Chondrocyte (in vitro differentiated cells): ENCODE data around the gene EPM2A. TPM values are rescaled to one million over a fixed set of nuclear protein-coding genes. Genes with fewer than 3 reads are reported as not detected.

ENCODE experiments used
- DNase-seq: peaks from one replicate; pipeline ENCODE4 v3.0.0; 2021; ENCODE audit warnings: mixed read lengths, low spot score
- H3K27ac Mint-ChIP-seq: one replicate; pipeline ENCODE4 v1.8.0; 2021; ENCODE audit warnings: mild to moderate bottlenecking, moderate library complexity, mixed read lengths; ENCODE audit not compliant: unreplicated experiment
- H3K27me3 Mint-ChIP-seq: 2 replicates; pipeline ENCODE4 v1.8.0; 2021; ENCODE audit warnings: low read depth, mixed read lengths
- H3K36me3 Mint-ChIP-seq: 2 replicates; pipeline ENCODE4 v1.8.0; 2021; ENCODE audit warnings: low read depth, mixed read lengths
- H3K4me1 Mint-ChIP-seq: 2 replicates; pipeline ENCODE4 v1.8.0; 2021; ENCODE audit warnings: low read depth, mild to moderate bottlenecking, mixed read lengths
- H3K4me3 Mint-ChIP-seq: one replicate; pipeline ENCODE4 v1.8.0; 2021; ENCODE audit warnings: mild to moderate bottlenecking, moderate library complexity, mixed read lengths; ENCODE audit not compliant: unreplicated experiment
- H3K9me3 Mint-ChIP-seq: 2 replicates; pipeline ENCODE4 v1.8.0; 2021; ENCODE audit warnings: low read depth, mixed read lengths
- total RNA-seq: library from RNA; stranded (reverse); gene quantifications from 3 replicates; pipeline ENCODE4 v1.2.1, GENCODE V29; 2021
- TF ChIP-seq, protein P1 (sequence below): fragments of 200-600 bp; sonication (generic); IDR thresholded peaks from 2 replicates; pipeline ENCODE4 v1.5.0; 2021; ENCODE audit warnings: antibody characterized with exemption, mild to moderate bottlenecking, moderate library complexity

The EPM2A gene
- total RNA-seq, 1 donor from 2014 or later: 7.8 TPM

GRCh38 chr6:145631374-145631773 lies 103.9 kb downstream of the EPM2A start:
- H3K4me3 Mint-ChIP-seq: no peak overlapping the region
- H3K4me1 Mint-ChIP-seq: peaks cover 6% of the 10 kb centered on the region
- H3K36me3 Mint-ChIP-seq: peaks cover 4% of the 10 kb centered on the region
- TF ChIP-seq, protein P1, sequence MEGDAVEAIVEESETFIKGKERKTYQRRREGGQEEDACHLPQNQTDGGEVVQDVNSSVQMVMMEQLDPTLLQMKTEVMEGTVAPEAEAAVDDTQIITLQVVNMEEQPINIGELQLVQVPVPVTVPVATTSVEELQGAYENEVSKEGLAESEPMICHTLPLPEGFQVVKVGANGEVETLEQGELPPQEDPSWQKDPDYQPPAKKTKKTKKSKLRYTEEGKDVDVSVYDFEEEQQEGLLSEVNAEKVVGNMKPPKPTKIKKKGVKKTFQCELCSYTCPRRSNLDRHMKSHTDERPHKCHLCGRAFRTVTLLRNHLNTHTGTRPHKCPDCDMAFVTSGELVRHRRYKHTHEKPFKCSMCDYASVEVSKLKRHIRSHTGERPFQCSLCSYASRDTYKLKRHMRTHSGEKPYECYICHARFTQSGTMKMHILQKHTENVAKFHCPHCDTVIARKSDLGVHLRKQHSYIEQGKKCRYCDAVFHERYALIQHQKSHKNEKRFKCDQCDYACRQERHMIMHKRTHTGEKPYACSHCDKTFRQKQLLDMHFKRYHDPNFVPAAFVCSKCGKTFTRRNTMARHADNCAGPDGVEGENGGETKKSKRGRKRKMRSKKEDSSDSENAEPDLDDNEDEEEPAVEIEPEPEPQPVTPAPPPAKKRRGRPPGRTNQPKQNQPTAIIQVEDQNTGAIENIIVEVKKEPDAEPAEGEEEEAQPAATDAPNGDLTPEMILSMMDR: no peak
- no peaks in the 10 kb centered on the region for H3K27me3 Mint-ChIP-seq
- no peak for DNase-seq
- no peaks in the 10 kb centered on the region for H3K9me3 Mint-ChIP-seq
- no peak overlapping the region for H3K27ac Mint-ChIP-seq

DNA sequence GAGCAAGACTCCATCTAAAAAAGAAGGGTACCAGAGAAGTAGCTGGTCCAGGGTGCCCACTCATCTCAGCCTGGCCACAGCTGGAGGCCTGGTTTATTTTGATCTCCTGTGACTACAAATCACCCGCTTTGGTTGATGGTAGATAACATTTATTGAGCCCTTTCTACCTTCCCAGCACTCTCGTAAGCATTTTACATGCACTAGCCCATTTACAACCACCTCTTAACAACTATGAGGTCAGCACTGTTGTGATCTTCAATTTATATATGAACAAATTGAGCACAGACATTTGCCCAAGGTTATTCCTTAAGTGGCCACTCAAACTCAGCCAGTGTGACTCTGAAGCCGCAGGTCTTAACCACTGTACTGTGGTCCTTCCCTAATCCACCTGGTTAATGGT lies 104.7 kb downstream of the EPM2A start:
- peaks cover 6% of the 10 kb centered on the region for H3K4me1 Mint-ChIP-seq
- DNase-seq: no peak
- no peaks in the 10 kb centered on the region for H3K27me3 Mint-ChIP-seq
- H3K36me3 Mint-ChIP-seq: peaks cover 6% of the 10 kb centered on the region
- no peak overlapping the region for H3K4me3 Mint-ChIP-seq
- H3K9me3 Mint-ChIP-seq: no peaks in the 10 kb centered on the region
- no peak overlapping the region for H3K27ac Mint-ChIP-seq
- TF ChIP-seq, protein P1: no peak

DNA sequence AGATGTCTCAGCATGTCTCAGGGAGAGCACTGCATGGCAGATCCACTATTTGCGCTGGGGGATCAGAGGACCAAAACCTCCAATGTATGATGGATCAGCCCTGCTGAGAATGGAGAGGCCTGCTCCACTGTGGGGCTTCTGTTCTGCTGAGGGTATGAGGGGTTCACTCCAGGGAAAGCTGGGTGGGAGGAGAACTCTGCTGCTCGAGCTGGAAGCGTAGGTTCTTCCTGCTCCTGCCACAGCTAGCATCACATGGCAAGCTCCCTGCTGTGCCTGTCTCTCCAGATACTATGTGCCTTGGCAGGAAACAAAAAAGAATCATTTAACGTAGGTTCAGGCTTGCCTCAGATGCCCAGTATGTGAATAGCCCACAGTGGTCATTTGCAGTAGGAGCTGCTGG lies 105.8 kb downstream of the EPM2A start:
- H3K4me3 Mint-ChIP-seq: no peak overlapping the region
- peaks cover 6% of the 10 kb centered on the region for H3K4me1 Mint-ChIP-seq
- H3K27ac Mint-ChIP-seq: no peak overlapping the region
- H3K27me3 Mint-ChIP-seq: no peaks in the 10 kb centered on the region
- TF ChIP-seq, protein P1: no peak
- H3K9me3 Mint-ChIP-seq: no peaks in the 10 kb centered on the region
- peaks cover 6% of the 10 kb centered on the region for H3K36me3 Mint-ChIP-seq
- no peak for DNase-seq

DNA sequence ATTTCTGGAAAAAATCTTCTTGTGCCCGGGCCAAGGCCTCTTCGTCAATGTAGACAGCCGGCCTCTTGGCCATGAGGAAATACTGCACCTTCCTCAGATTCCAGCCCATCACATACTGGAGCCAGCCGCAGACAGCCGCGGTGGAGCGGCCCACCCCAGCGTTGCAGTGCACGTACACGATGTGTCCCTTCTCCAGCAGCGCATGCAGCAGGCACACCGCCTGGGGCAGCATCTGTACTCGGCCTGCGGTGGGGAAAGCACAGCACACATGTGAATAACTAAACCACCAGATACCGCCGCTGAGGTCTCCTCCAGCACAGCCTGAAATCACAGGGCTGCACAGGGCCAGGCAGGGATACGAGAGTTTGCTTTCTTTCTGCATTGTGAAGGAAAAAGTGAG lies 107.9 kb downstream of the EPM2A start:
- Mint-ChIP-seq H3K27me3 (no peaks in the 10 kb centered on the region), H3K36me3 (peaks cover 6% of the 10 kb centered on the region), H3K27ac (no peak overlapping the region), H3K4me1 (no peaks in the 10 kb centered on the region), H3K9me3 (no peaks in the 10 kb centered on the region), H3K4me3 (no peak overlapping the region)
- no peak for DNase-seq
- TF ChIP-seq, protein P1: no peak

GRCh38 chr6:145626857-145627256 lies 108.5 kb downstream of the EPM2A start:
- no peaks in the 10 kb centered on the region for H3K4me1 Mint-ChIP-seq
- TF ChIP-seq, protein P1: no peak
- no peaks in the 10 kb centered on the region for H3K9me3 Mint-ChIP-seq
- H3K36me3 Mint-ChIP-seq: peaks cover 6% of the 10 kb centered on the region
- no peaks in the 10 kb centered on the region for H3K27me3 Mint-ChIP-seq
- DNase-seq: no peak
- H3K4me3 Mint-ChIP-seq: no peak overlapping the region
- no peak overlapping the region for H3K27ac Mint-ChIP-seq
